B cell (primary cell): ENCODE measurements around the gene LDHAL6B. TPM values are rescaled to one million over a fixed set of nuclear protein-coding genes. Genes with fewer than 3 reads are reported as not detected.

ENCODE experiments used
- ATAC-seq: fragments of 200-7000 bp; cut with Tn5 transposase; one replicate; pipeline ENCODE4 v1.10.0; 2021; ENCODE audit warnings: low read depth, mild to moderate bottlenecking, moderate number of reproducible peaks, moderate library complexity
- CTCF ChIA-PET: fragments of 350-600 bp; sonication (Branson Sonifier 250); formaldehyde crosslinking; loops from one replicate; lab custom pipeline; 2021; ENCODE audit warnings: antibody characterized with exemption, inconsistent platforms; lab: Charles Lee
- POLR2A ChIA-PET: fragments of 350-600 bp; sonication (Branson Sonifier 250); formaldehyde crosslinking; loops from one replicate; lab custom pipeline; 2021; ENCODE audit warnings: antibody characterized with exemption; lab: Charles Lee
- DNase-seq: peaks from one replicate; pipeline ENCODE4 v3.0.0; 2013
- H2AFZ ChIP-seq: 2 replicates; pipeline ENCODE4 v1.6.1; 2012; ENCODE audit warnings: mild to moderate bottlenecking, low read depth, low read length; ENCODE audit not compliant: insufficient read depth, poor library complexity, severe bottlenecking
- H3K27ac ChIP-seq, 2 donors: 1 replicate in 1 of 2; 2 replicates in 1 of 2; pipeline ENCODE4 v1.5.1; 2012 to 2013; ENCODE audit warnings: low read length in 2 of 2, mild to moderate bottlenecking in 2 of 2, moderate library complexity in 1 of 2
- H3K27me3 ChIP-seq, 4 experiments: fragments of 200-600 bp in 1 of 4; sonication (generic) in 1 of 4; replicated peaks in 1 of 4; 1 replicate in 2 of 4; 2 replicates in 2 of 4; pipeline versions ENCODE4 v1.6.1 to v1.7.0; 2013 to 2016; ENCODE audit warnings: low read length in 3 of 4, mild to moderate bottlenecking in 2 of 4, mixed read lengths in 1 of 4, moderate library complexity in 1 of 4; ENCODE audit not compliant: insufficient read depth in 4 of 4, control insufficient read depth in 3 of 4; ENCODE audit errors: control extremely low read depth in 1 of 4
- H3K36me3 ChIP-seq, 2 experiments: replicated peaks in 1 of 2; 1 replicate in 1 of 2; 2 replicates in 1 of 2; pipeline versions ENCODE4 v1.6.1 to v1.7.1; 2013; ENCODE audit warnings: low read length in 1 of 2; ENCODE audit not compliant: insufficient read depth in 2 of 2, control insufficient read depth in 1 of 2; ENCODE audit errors: control extremely low read depth in 1 of 2, extremely low read depth in 1 of 2
- H3K4me1 ChIP-seq, 2 donors: fragments of 200-600 bp in 1 of 2; sonication (generic) in 1 of 2; 1 replicate in 1 of 2; 2 replicates in 1 of 2; pipeline versions ENCODE4 v1.5.1 to v1.6.1; 2013 to 2017; ENCODE audit warnings: low read length in 2 of 2; ENCODE audit not compliant: control insufficient read depth in 2 of 2, insufficient read depth in 2 of 2
- H3K4me2 ChIP-seq: replicated peaks from 2 replicates; pipeline ENCODE3; 2012; ENCODE audit warnings: mild to moderate bottlenecking, low read depth, low read length; ENCODE audit not compliant: poor library complexity, severe bottlenecking
- H3K4me3 ChIP-seq, 5 experiments: fragments of 200-600 bp in 1 of 5; sonication (generic) in 1 of 5; 1 replicate in 3 of 5; 2 replicates in 2 of 5; pipeline versions ENCODE4 v1.5.1 to v1.7.0; 2011 to 2016; ENCODE audit warnings: low read length in 4 of 5, mild to moderate bottlenecking in 4 of 5, low read depth in 2 of 5, control low read depth in 1 of 5, moderate library complexity in 1 of 5; ENCODE audit not compliant: insufficient read depth in 1 of 5; ENCODE audit errors: control extremely low read depth in 1 of 5, extremely low read depth in 1 of 5
- H3K79me2 ChIP-seq: fragments of 200-600 bp; sonication (generic); one replicate; pipeline ENCODE4 v1.6.0; 2016; ENCODE audit warnings: low read length; ENCODE audit not compliant: control insufficient read depth, insufficient read depth
- H3K9ac ChIP-seq: fragments of 200-600 bp; sonication (generic); 2 replicates; pipeline ENCODE4 v1.6.1; 2017; ENCODE audit warnings: mild to moderate bottlenecking, low read length, moderate library complexity
- H3K9me3 ChIP-seq, 3 donors: one replicate each; pipeline versions ENCODE4 v1.6.1 to v1.7.1; 2013; ENCODE audit warnings: low read length in 2 of 3; ENCODE audit not compliant: control insufficient read depth in 2 of 3, insufficient read depth in 1 of 3; ENCODE audit errors: control extremely low read depth in 1 of 3
- H4K20me1 ChIP-seq: 2 replicates; pipeline ENCODE4 v1.6.0; 2012; ENCODE audit warnings: mild to moderate bottlenecking, low read length; ENCODE audit not compliant: insufficient read depth, control insufficient read depth, poor library complexity, severe bottlenecking
- H3K27ac Mint-ChIP-seq: one replicate; pipeline ENCODE4 v1.8.0; 2021; ENCODE audit warnings: mixed read lengths
- H3K27me3 Mint-ChIP-seq: one replicate; pipeline ENCODE4 v1.8.0; 2021; ENCODE audit warnings: mixed read lengths
- H3K4me1 Mint-ChIP-seq: one replicate; pipeline ENCODE4 v1.8.0; 2021; ENCODE audit warnings: mixed read lengths
- H3K4me3 Mint-ChIP-seq: one replicate; pipeline ENCODE4 v1.8.0; 2021; ENCODE audit warnings: mixed read lengths
- H3K9me3 Mint-ChIP-seq: one replicate; pipeline ENCODE4 v1.8.0; 2022; ENCODE audit warnings: mixed read lengths; ENCODE audit not compliant: insufficient read depth
- CTCF ChIP-seq: fragments of 200-600 bp; IDR thresholded peaks from one replicate; pipeline ENCODE4 v1.8.0; 2022; ENCODE audit warnings: antibody characterized with exemption, mild to moderate bottlenecking
- EZH2 ChIP-seq: IDR thresholded peaks from 2 replicates; pipeline ENCODE4 v1.6.1; 2012; ENCODE audit warnings: borderline replicate concordance, low read depth, mild to moderate bottlenecking, moderate library complexity, low read length; ENCODE audit not compliant: insufficient read depth, poor library complexity, severe bottlenecking
- WGBS: methylation state at CpG from one replicate; pipeline ENCODE4 v1.1.5; 2013; ENCODE audit warnings: missing lambda C conversion rate; ENCODE audit not compliant: insufficient coverage; 5-methylcytosine and 5-hydroxymethylcytosine counted together
- intact Hi-C: fragments of 100-400 bp; cut with micrococcal nuclease; formaldehyde crosslinking; loops from one replicate; pipeline ENCODE4 v1.10.0; 2022
- polyA plus RNA-seq: library from polyadenylated mRNA; depleted of rRNA; stranded (reverse); fragments of >200 nt; gene quantifications from 2 replicates; pipeline ENCODE4 v1.2.3, GENCODE V29; 2012
- total RNA-seq, 2 donors: library from RNA; stranded (reverse); fragments of 120-200 nt in 1 of 2; gene quantifications; 1 replicate in 1 of 2; 2 replicates in 1 of 2; pipeline versions ENCODE4 v1.2.3 to v1.2.4, GENCODE V29; 2013 to 2022

The LDHAL6B gene
- total and polyA plus RNA-seq, 2 donors (not counting 1 experiment from before 2014, with no cell fraction given) = not detected

GRCh38 chr15:59169251-59169708, 37.4 kb upstream of the LDHAL6B start:
- Histone ChIP-seq H3K9ac (no peak overlapping the region), H3K4me1 (peaks cover 0 to 5% of the 10 kb centered on the region in 2 donors), H4K20me1 (no peaks in the 10 kb centered on the region), H3K4me2 (no peak overlapping the region), H3K4me3 (no peak overlapping the region), H2AFZ (no peak overlapping the region), H3K9me3 (peaks cover 0 to 4% (median 0%) of the 10 kb centered on the region in 3 donors), H3K27me3 (no peaks in the 10 kb centered on the region), H3K79me2 (no peaks in the 10 kb centered on the region), H3K27ac (no peak overlapping the region), H3K36me3 (peaks cover 3 to 64% of the 10 kb centered on the region in 2 experiments)
- Mint-ChIP-seq H3K9me3 (no peaks in the 10 kb centered on the region), H3K4me3 (no peak overlapping the region), H3K4me1 (no peaks in the 10 kb centered on the region), H3K27me3 (no peaks in the 10 kb centered on the region), H3K27ac (no peak overlapping the region)
- no peak for DNase-seq
- POLR2A ChIA-PET = no interaction called here
- 100% methylated on average over 2 of the region's 3 CpGs for WGBS
- intact Hi-C loops = no loop called here
- ATAC-seq = no peak
- TF ChIP-seq CTCF (no peak), EZH2 (no peak)
- CTCF ChIA-PET = interaction anchor here (0.6 to 3.9 kb wide), 3 partner anchors 354 to 474 kb away, joined by 3 to 21 read pairs (median 4); no protein-coding TSS in a partner anchor

GRCh38 chr15:59170295-59171066, 36.2 kb upstream of the LDHAL6B start:
- no peak for DNase-seq
- POLR2A ChIA-PET = no interaction called here
- Mint-ChIP-seq H3K27ac (no peak overlapping the region), H3K4me3 (no peak overlapping the region), H3K4me1 (peaks cover 5% of the 10 kb centered on the region), H3K27me3 (no peaks in the 10 kb centered on the region), H3K9me3 (no peaks in the 10 kb centered on the region)
- Histone ChIP-seq H2AFZ (no peak overlapping the region), H3K4me2 (no peak overlapping the region), H3K27ac (no peak overlapping the region), H3K27me3 (no peaks in the 10 kb centered on the region), H3K4me1 (peaks cover 0 to 5% of the 10 kb centered on the region in 2 donors), H3K9me3 (peaks cover 0 to 4% (median 0%) of the 10 kb centered on the region in 3 donors), H3K4me3 (no peak overlapping the region), H3K9ac (no peak overlapping the region), H3K36me3 (peaks cover 3 to 64% of the 10 kb centered on the region in 2 experiments), H4K20me1 (no peaks in the 10 kb centered on the region), H3K79me2 (no peaks in the 10 kb centered on the region)
- CTCF ChIA-PET = interaction anchor here (0.8 to 3.9 kb wide), 2 partner anchors 27 to 359 kb away, joined by 3 to 21 read pairs; no protein-coding TSS in a partner anchor
- intact Hi-C loops = no loop called here
- 67% methylated on average over 12 of the region's 12 CpGs for WGBS
- TF ChIP-seq CTCF (no peak), EZH2 (no peak)
- ATAC-seq = no peak
